ENCODE measurements around the gene BRINP2.

Gene BRINP2

GRCh38 chr1:177282976-177283375 lies 112.2 kb downstream of the BRINP2 start:
- no peaks in the 10 kb centered on the region for H3K9me3 ChIP-seq (ENCODE audit: control insufficient read depth, low read length)
- no peak for DNase-seq (ENCODE audit: low read depth)
- H3K27me3 ChIP-seq (replicated peaks; ENCODE audit: control insufficient read depth, insufficient read depth, low read length), result peaks cover 60% of the 10 kb centered on the region
- no peak overlapping the region for H3K4me3 ChIP-seq (ENCODE audit: low read length)
- H3K4me1 ChIP-seq (ENCODE audit: control insufficient read depth, insufficient read depth, low read length), result peaks cover 11% of the 10 kb centered on the region
- no peaks in the 10 kb centered on the region for H3K36me3 ChIP-seq (ENCODE audit: control insufficient read depth, insufficient read depth, low read length, severe bottlenecking)
- H3K9ac ChIP-seq (ENCODE audit: low read length), result no peak overlapping the region

- no peak for DNase-seq (ENCODE audit: low read depth)
- Histone ChIP-seq H3K4me3 (ENCODE audit: low read length) (no peak overlapping the region), H3K9ac (ENCODE audit: low read length) (no peak overlapping the region), H3K9me3 (ENCODE audit: control insufficient read depth, low read length) (no peaks in the 10 kb centered on the region), H3K4me1 (ENCODE audit: control insufficient read depth, insufficient read depth, low read length) (peaks cover 11% of the 10 kb centered on the region), H3K27me3 (replicated peaks; ENCODE audit: control insufficient read depth, insufficient read depth, low read length) (peaks cover 61% of the 10 kb centered on the region), H3K36me3 (ENCODE audit: control insufficient read depth, insufficient read depth, low read length, severe bottlenecking) (no peaks in the 10 kb centered on the region)
These were observed 112.6 kb downstream of the BRINP2 start for GRCh38 chr1:177283380-177283779.

- no peak for DNase-seq (ENCODE audit: low read depth)
- no peaks in the 10 kb centered on the region for H3K9me3 ChIP-seq (ENCODE audit: control insufficient read depth, low read length)
- peaks cover 50% of the 10 kb centered on the region for H3K27me3 ChIP-seq (replicated peaks; ENCODE audit: control insufficient read depth, insufficient read depth, low read length)
- H3K4me1 ChIP-seq (ENCODE audit: control insufficient read depth, insufficient read depth, low read length), result peaks cover 11% of the 10 kb centered on the region
- H3K4me3 ChIP-seq (ENCODE audit: low read length), result no peak overlapping the region
- H3K9ac ChIP-seq (ENCODE audit: low read length), result no peak overlapping the region
- no peaks in the 10 kb centered on the region for H3K36me3 ChIP-seq (ENCODE audit: control insufficient read depth, insufficient read depth, low read length, severe bottlenecking)
These were observed 115.6 kb downstream of the BRINP2 start for GRCh38 chr1:177286396-177286795.

- Histone ChIP-seq H3K9me3 (ENCODE audit: control insufficient read depth, low read length) (no peaks in the 10 kb centered on the region), H3K4me1 (ENCODE audit: control insufficient read depth, insufficient read depth, low read length) (peaks cover 11% of the 10 kb centered on the region), H3K36me3 (ENCODE audit: control insufficient read depth, insufficient read depth, low read length, severe bottlenecking) (no peaks in the 10 kb centered on the region), H3K27me3 (replicated peaks; ENCODE audit: control insufficient read depth, insufficient read depth, low read length) (peaks cover 48% of the 10 kb centered on the region), H3K4me3 (ENCODE audit: low read length) (no peak overlapping the region), H3K9ac (ENCODE audit: low read length) (no peak overlapping the region)
- DNase-seq (ENCODE audit: low read depth), result no peak
These were observed 116.5 kb downstream of the BRINP2 start for GRCh38 chr1:177287270-177287669.

- Histone ChIP-seq H3K9ac (ENCODE audit: low read length) (no peak overlapping the region), H3K36me3 (ENCODE audit: control insufficient read depth, insufficient read depth, low read length, severe bottlenecking) (no peaks in the 10 kb centered on the region), H3K9me3 (ENCODE audit: control insufficient read depth, low read length) (no peaks in the 10 kb centered on the region), H3K27me3 (replicated peaks; ENCODE audit: control insufficient read depth, insufficient read depth, low read length) (peaks cover 47% of the 10 kb centered on the region), H3K4me1 (ENCODE audit: control insufficient read depth, insufficient read depth, low read length) (peaks cover 11% of the 10 kb centered on the region), H3K4me3 (ENCODE audit: low read length) (no peak overlapping the region)
- no peak for DNase-seq (ENCODE audit: low read depth)
These were observed 117.2 kb downstream of the BRINP2 start for GRCh38 chr1:177287994-177288393.

GRCh38 chr1:177289532-177289931 lies 118.8 kb downstream of the BRINP2 start:
- Histone ChIP-seq H3K36me3 (ENCODE audit: control insufficient read depth, insufficient read depth, low read length, severe bottlenecking) (no peaks in the 10 kb centered on the region), H3K9ac (ENCODE audit: low read length) (no peak overlapping the region), H3K4me1 (ENCODE audit: control insufficient read depth, insufficient read depth, low read length) (peaks cover 11% of the 10 kb centered on the region), H3K4me3 (ENCODE audit: low read length) (no peak overlapping the region), H3K9me3 (ENCODE audit: control insufficient read depth, low read length) (peaks cover 8% of the 10 kb centered on the region), H3K27me3 (replicated peaks; ENCODE audit: control insufficient read depth, insufficient read depth, low read length) (peaks cover 38% of the 10 kb centered on the region)
- no peak for DNase-seq (ENCODE audit: low read depth)

GRCh38 chr1:177300431-177300830 lies 129.7 kb downstream of the BRINP2 start:
- no peak overlapping the region for H3K9ac ChIP-seq (ENCODE audit: low read length)
- H3K4me3 ChIP-seq (ENCODE audit: low read length), result no peak overlapping the region
- H3K9me3 ChIP-seq (ENCODE audit: control insufficient read depth, low read length), result no peaks in the 10 kb centered on the region
- DNase-seq (ENCODE audit: low read depth), result no peak
- no peaks in the 10 kb centered on the region for H3K36me3 ChIP-seq (ENCODE audit: control insufficient read depth, insufficient read depth, low read length, severe bottlenecking)
- H3K27me3 ChIP-seq (replicated peaks; ENCODE audit: control insufficient read depth, insufficient read depth, low read length), result peaks cover 9% of the 10 kb centered on the region
- H3K4me1 ChIP-seq (ENCODE audit: control insufficient read depth, insufficient read depth, low read length), result peaks cover 10% of the 10 kb centered on the region

GRCh38 chr1:177301425-177302124 lies 130.8 kb downstream of the BRINP2 start:
- H3K27me3 ChIP-seq (replicated peaks; ENCODE audit: control insufficient read depth, insufficient read depth, low read length), result peaks cover 9% of the 10 kb centered on the region

GRCh38 chr1:177302357-177303044 lies 131.7 kb downstream of the BRINP2 start:
- no peak for DNase-seq (ENCODE audit: low read depth)
- Histone ChIP-seq H3K36me3 (ENCODE audit: control insufficient read depth, insufficient read depth, low read length, severe bottlenecking) (no peaks in the 10 kb centered on the region), H3K9me3 (ENCODE audit: control insufficient read depth, low read length) (no peaks in the 10 kb centered on the region), H3K27me3 (replicated peaks; ENCODE audit: control insufficient read depth, insufficient read depth, low read length) (peaks cover 9% of the 10 kb centered on the region), H3K4me3 (ENCODE audit: low read length) (no peak overlapping the region), H3K4me1 (ENCODE audit: control insufficient read depth, insufficient read depth, low read length) (peaks cover 12% of the 10 kb centered on the region), H3K9ac (ENCODE audit: low read length) (no peak overlapping the region)

More at GRCh38 chr1:177301425-177302124, 130.8 kb downstream of the BRINP2 start:
- Histone ChIP-seq H3K36me3 (ENCODE audit: control insufficient read depth, insufficient read depth, low read length, severe bottlenecking) (no peaks in the 10 kb centered on the region), H3K9ac (ENCODE audit: low read length) (no peak overlapping the region), H3K4me1 (ENCODE audit: control insufficient read depth, insufficient read depth, low read length) (peaks cover 10% of the 10 kb centered on the region), H3K9me3 (ENCODE audit: control insufficient read depth, low read length) (no peaks in the 10 kb centered on the region), H3K4me3 (ENCODE audit: low read length) (no peak overlapping the region)
- no peak for DNase-seq (ENCODE audit: low read depth)

GRCh38 chr1:177305040-177306018 lies 134.6 kb downstream of the BRINP2 start:
- H3K4me3 ChIP-seq (ENCODE audit: low read length), result no peak overlapping the region
- peaks cover 9% of the 10 kb centered on the region for H3K27me3 ChIP-seq (replicated peaks; ENCODE audit: control insufficient read depth, insufficient read depth, low read length)
- no peaks in the 10 kb centered on the region for H3K9me3 ChIP-seq (ENCODE audit: control insufficient read depth, low read length)
- no peaks in the 10 kb centered on the region for H3K36me3 ChIP-seq (ENCODE audit: control insufficient read depth, insufficient read depth, low read length, severe bottlenecking)
- DNase-seq (ENCODE audit: low read depth), result no peak
- H3K4me1 ChIP-seq (ENCODE audit: control insufficient read depth, insufficient read depth, low read length), result peaks cover 22% of the 10 kb centered on the region
- no peak overlapping the region for H3K9ac ChIP-seq (ENCODE audit: low read length)

- Histone ChIP-seq H3K27me3 (replicated peaks; ENCODE audit: control insufficient read depth, insufficient read depth, low read length) (peaks cover 5% of the 10 kb centered on the region), H3K9me3 (ENCODE audit: control insufficient read depth, low read length) (no peaks in the 10 kb centered on the region), H3K4me3 (ENCODE audit: low read length) (no peak overlapping the region), H3K36me3 (ENCODE audit: control insufficient read depth, insufficient read depth, low read length, severe bottlenecking) (no peaks in the 10 kb centered on the region), H3K4me1 (ENCODE audit: control insufficient read depth, insufficient read depth, low read length) (peaks cover 22% of the 10 kb centered on the region), H3K9ac (ENCODE audit: low read length) (no peak overlapping the region)
- no peak for DNase-seq (ENCODE audit: low read depth)
These were observed 135.3 kb downstream of the BRINP2 start for GRCh38 chr1:177306019-177306415.

All from adipocyte (in vitro differentiated cells).